ENCODE results near the gene GPS1. TPM values are rescaled to one million over a fixed set of nuclear protein-coding genes. Genes with fewer than 3 reads are reported as not detected.

GPS1 gene
- total and polyA plus RNA-seq, 10 of the 15 experiments (the other 5 are each of a cell fraction or from before 2014, with no cell fraction given): 2.2 to 146 (median 77.7) TPM

DNA sequence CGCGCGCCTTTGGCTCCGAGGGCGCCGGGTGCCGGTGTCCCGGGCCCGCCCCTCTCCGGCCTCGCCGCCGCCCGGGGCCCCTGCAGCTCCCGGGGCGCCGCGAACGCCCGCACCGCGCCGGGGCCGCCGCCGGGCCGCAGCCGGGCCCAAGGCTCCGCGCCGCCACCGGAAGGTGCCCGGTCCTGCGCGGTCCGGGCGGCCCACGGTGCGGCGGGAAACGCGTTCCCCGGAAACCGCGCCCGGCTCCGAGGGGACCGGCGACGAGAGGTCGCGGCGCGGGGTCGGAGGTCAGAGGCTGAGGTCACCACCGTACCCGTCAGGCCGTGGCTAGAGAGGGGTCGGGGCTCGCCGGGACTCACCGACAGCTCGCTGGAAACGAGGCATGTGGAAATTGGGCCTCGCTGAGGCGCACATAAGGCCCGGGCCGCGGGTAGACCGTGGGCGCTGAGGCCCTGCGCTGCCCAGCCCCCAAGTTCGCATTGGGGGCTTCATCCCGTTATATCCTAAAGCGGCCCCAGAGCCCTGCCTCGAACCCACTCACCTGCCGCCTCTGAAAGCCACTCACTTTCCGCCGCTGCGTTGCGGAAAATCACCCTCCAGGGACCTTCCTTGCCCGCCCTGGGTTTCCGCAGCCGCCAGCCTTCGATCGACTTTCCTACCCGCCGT is 14.1 kb downstream of the GPS1 start, which contains the start of gene DUS1L:
TSS of gene DUS1L (minus strand) at position 167 of the 666 bp plus-strand sequence. CDS start 745 bp downstream, outside the sequence.
- Histone ChIP-seq H3K36me3 (ENCODE audit: control insufficient read depth in 2 of 2, insufficient read depth in 2 of 2, low read length in 1 of 2) (peaks cover 3 to 4% of the 10 kb centered on the region in 2 experiments; a peak in 3 of 4 replicates), H2AFZ (ENCODE audit: control insufficient read depth, low read depth, low read length) (peak within 1 kb of the TSS; percentile 85), H3K4me1 (ENCODE audit: control insufficient read depth, insufficient read depth, low read length) (peaks cover 8% of the 10 kb centered on the region), H3K9ac (ENCODE audit: control insufficient read depth, insufficient read depth, low read length) (peak within 1 kb of the TSS; percentile 90), H4K20me1 (ENCODE audit: control insufficient read depth, insufficient read depth) (no peaks in the 10 kb centered on the region), H3K4me2 (ENCODE audit: control insufficient read depth, insufficient read depth) (peak within 1 kb of the TSS; percentile 82), H3K79me2 (ENCODE audit: control insufficient read depth, insufficient read depth, low read length) (peaks cover 20% of the 10 kb centered on the region), H3K4me3 (peak within 1 kb of the TSS; percentile 90), H3K9me3 (replicated peaks; ENCODE audit: control insufficient read depth, insufficient read depth, low read length) (no peaks in the 10 kb centered on the region), H3K27me3 (replicated peaks in 1 of 2; ENCODE audit: control insufficient read depth in 2 of 2, insufficient read depth in 2 of 2, low read length in 1 of 2) (no peaks in the 10 kb centered on the region), H3K27ac (ENCODE audit: control insufficient read depth, insufficient read depth) (peak within 1 kb of the TSS; percentile 65)
- ChIA-PET RAD21 (ENCODE audit: unreplicated experiment) (no interaction called here), POLR2A (interaction anchor here (0.6 to 1.5 kb wide), 5 partner anchors 10 to 66 kb away, joined by 3 to 8 read pairs (median 4); partner anchors contain the start of genes DCXR and FASN), SMC1A (ENCODE audit: uncharacterized antibody, unreplicated experiment) (interaction anchor here (2.2 kb wide), 1 partner anchor 28 kb away, joined by 5 read pairs; the partner anchor contains the start of gene DCXR), CTCF (interaction anchor here (1.0 kb wide), 2 partner anchors 28 to 31 kb away, joined by 3 to 5 read pairs; partner anchors contain the start of gene DCXR)
- DNase-seq (ENCODE audit: low read depth, low spot score): no peak
- peak; percentile 75 for ATAC-seq
- FAIRE-seq: peak; percentile 56
- TSS peak; percentile 93 for BruUV-seq (replicated peaks)
- 11% methylated on average over 69 of the region's 88 CpGs for WGBS (ENCODE audit: insufficient coverage, insufficient replicate concordance, low lambda C conversion rate, missing lambda C conversion rate)
- intact Hi-C loops (cut with micrococcal nuclease; ENCODE audit: unreplicated experiment): no loop called here
- in situ Hi-C loops (cut with MboI): no loop called here
- TF ChIP-seq ASH2L (IDR thresholded peaks at IDR 0.05; ENCODE audit: borderline replicate concordance, low read depth) (peak; percentile 71; the same call in 1 of the 2 replicates), SP1 (IDR thresholded peaks at IDR 0.05; ENCODE audit: low read depth, low read length) (peak; percentile 76), SUPT20H (IDR thresholded peaks at IDR 0.05; ENCODE audit: borderline replicate concordance, control insufficient read depth, low read depth, low read length) (no peak), EZH2 (IDR thresholded peaks at IDR 0.05; ENCODE audit: borderline replicate concordance, control insufficient read depth, low read depth, low read length) (no peak), NR2C1 (IDR thresholded peaks at IDR 0.05) (peak; percentile 100), ESRRA (IDR thresholded peaks at IDR 0.05; ENCODE audit: low read length) (peak; percentile 89), LARP7 (IDR thresholded peaks at IDR 0.05) (peak; percentile 96), CHD1 (IDR thresholded peaks at IDR 0.05; ENCODE audit: low read depth, low read length) (no peak), MEF2B (IDR thresholded peaks at IDR 0.05; ENCODE audit: partially characterized antibody, poor library complexity, severe bottlenecking) (no peak), NR2C2 (IDR thresholded peaks at IDR 0.05; ENCODE audit: borderline replicate concordance, control insufficient read depth, insufficient read length, low read depth) (peak; percentile 83), TARDBP (IDR thresholded peaks at IDR 0.05; ENCODE audit: borderline replicate concordance) (peak; percentile 83; the same call in 1 of the 2 replicates), MTA2 (IDR thresholded peaks at IDR 0.05; ENCODE audit: low read depth) (peak; percentile 88), WRNIP1 (IDR thresholded peaks at IDR 0.05; ENCODE audit: borderline replicate concordance, low read depth, low read length) (no peak), NFIC (IDR thresholded peaks at IDR 0.05; ENCODE audit: low read depth, low read length) (no peak), HCFC1 (IDR thresholded peaks at IDR 0.05; ENCODE audit: low read length) (peak; percentile 88), CHD2 (IDR thresholded peaks at IDR 0.05; ENCODE audit: borderline replicate concordance, low read depth, low read length) (peak; percentile 15; the same call in 1 of the 2 replicates), JUNB (IDR thresholded peaks at IDR 0.05) (no peak), RB1 (IDR thresholded peaks at IDR 0.05; ENCODE audit: borderline replicate concordance) (peak; percentile 90; the same call in 1 of the 2 replicates), NBN (IDR thresholded peaks at IDR 0.05) (no peak)
- TF ChIP-seq, protein P1, sequence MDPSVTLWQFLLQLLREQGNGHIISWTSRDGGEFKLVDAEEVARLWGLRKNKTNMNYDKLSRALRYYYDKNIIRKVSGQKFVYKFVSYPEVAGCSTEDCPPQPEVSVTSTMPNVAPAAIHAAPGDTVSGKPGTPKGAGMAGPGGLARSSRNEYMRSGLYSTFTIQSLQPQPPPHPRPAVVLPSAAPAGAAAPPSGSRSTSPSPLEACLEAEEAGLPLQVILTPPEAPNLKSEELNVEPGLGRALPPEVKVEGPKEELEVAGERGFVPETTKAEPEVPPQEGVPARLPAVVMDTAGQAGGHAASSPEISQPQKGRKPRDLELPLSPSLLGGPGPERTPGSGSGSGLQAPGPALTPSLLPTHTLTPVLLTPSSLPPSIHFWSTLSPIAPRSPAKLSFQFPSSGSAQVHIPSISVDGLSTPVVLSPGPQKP (IDR thresholded peaks at IDR 0.05; ENCODE audit: low read depth, low read length): peak; percentile 77
- TF ChIP-seq, protein P2, sequence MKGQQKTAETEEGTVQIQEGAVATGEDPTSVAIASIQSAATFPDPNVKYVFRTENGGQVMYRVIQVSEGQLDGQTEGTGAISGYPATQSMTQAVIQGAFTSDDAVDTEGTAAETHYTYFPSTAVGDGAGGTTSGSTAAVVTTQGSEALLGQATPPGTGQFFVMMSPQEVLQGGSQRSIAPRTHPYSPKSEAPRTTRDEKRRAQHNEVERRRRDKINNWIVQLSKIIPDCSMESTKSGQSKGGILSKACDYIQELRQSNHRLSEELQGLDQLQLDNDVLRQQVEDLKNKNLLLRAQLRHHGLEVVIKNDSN (IDR thresholded peaks at IDR 0.05; ENCODE audit: borderline replicate concordance, extremely low read length, insufficient read depth, low read depth, low read length): peak; percentile 41
- TF ChIP-seq, protein P3, sequence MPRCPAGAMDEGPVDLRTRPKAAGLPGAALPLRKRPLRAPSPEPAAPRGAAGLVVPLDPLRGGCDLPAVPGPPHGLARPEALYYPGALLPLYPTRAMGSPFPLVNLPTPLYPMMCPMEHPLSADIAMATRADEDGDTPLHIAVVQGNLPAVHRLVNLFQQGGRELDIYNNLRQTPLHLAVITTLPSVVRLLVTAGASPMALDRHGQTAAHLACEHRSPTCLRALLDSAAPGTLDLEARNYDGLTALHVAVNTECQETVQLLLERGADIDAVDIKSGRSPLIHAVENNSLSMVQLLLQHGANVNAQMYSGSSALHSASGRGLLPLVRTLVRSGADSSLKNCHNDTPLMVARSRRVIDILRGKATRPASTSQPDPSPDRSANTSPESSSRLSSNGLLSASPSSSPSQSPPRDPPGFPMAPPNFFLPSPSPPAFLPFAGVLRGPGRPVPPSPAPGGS (IDR thresholded peaks at IDR 0.05; ENCODE audit: borderline replicate concordance, insufficient read depth, low read depth, low read length, poor library complexity, severe bottlenecking): no peak
